Muscle layer of duodenum (tissue), 2 donors: ENCODE results near the gene KRTAP10-7.
"Not testable (repeated sequence)": the region's sequence is repeated elsewhere in the genome, so short reads cannot be mapped to it uniquely, and the experiment has no call there.

Experiments
- H3K27ac ChIP-seq: one replicate; pipeline ENCODE4 v1.7.0; 2013; ENCODE audit warnings: mild to moderate bottlenecking, low read length
- H3K27me3 ChIP-seq: one replicate; pipeline ENCODE4 v1.7.0; 2013; ENCODE audit warnings: low read depth, mild to moderate bottlenecking, control low read depth, low read length
- H3K36me3 ChIP-seq, 2 donors: one replicate each; pipeline ENCODE4 v1.7.0; 2013; ENCODE audit warnings: low read length in 2 of 2, control low read depth in 1 of 2, mild to moderate bottlenecking in 1 of 2; ENCODE audit not compliant: insufficient read depth in 2 of 2, control insufficient read depth in 1 of 2
- H3K4me1 ChIP-seq, 2 donors: one replicate each; pipeline ENCODE4 v1.7.0; 2013; ENCODE audit warnings: low read length in 2 of 2, mild to moderate bottlenecking in 2 of 2, control low read depth in 1 of 2, moderate library complexity in 1 of 2; ENCODE audit not compliant: insufficient read depth in 2 of 2, control insufficient read depth in 1 of 2
- H3K4me3 ChIP-seq, 2 donors: one replicate each; pipeline ENCODE4 v1.7.0; 2013; ENCODE audit warnings: low read length in 2 of 2, low read depth in 1 of 2, mild to moderate bottlenecking in 1 of 2
- H3K9me3 ChIP-seq, 2 donors: one replicate each; pipeline ENCODE4 v1.7.0; 2013; ENCODE audit warnings: low read length in 2 of 2, control low read depth in 1 of 2, mild to moderate bottlenecking in 1 of 2; ENCODE audit not compliant: control insufficient read depth in 1 of 2
- donor health status: healthy.

KRTAP10-7 gene

GRCh38 chr21:44616591-44616926 is 16.2 kb downstream of the KRTAP10-7 start:
- H3K4me3 ChIP-seq = no peak overlapping the region
- no peaks in the 10 kb centered on the region for H3K36me3 ChIP-seq
- no peaks in the 10 kb centered on the region for H3K4me1 ChIP-seq
- H3K27me3 ChIP-seq = no peaks in the 10 kb centered on the region
- peaks cover 0 to 12% of the 10 kb centered on the region in 2 donors for H3K9me3 ChIP-seq
- no peak overlapping the region for H3K27ac ChIP-seq

GRCh38 chr21:44617071-44617501 is 16.7 kb downstream of the KRTAP10-7 start:
- Histone ChIP-seq H3K27ac (no peak overlapping the region), H3K9me3 (peaks cover 0 to 7% of the 10 kb centered on the region in 2 donors), H3K4me3 (no peak overlapping the region), H3K27me3 (no peaks in the 10 kb centered on the region), H3K4me1 (no peaks in the 10 kb centered on the region), H3K36me3 (no peaks in the 10 kb centered on the region)

GRCh38 chr21:44618504-44618903 is 18.1 kb downstream of the KRTAP10-7 start:
- Histone ChIP-seq H3K9me3 (peaks cover 0 to 18% of the 10 kb centered on the region in 2 donors), H3K4me1 (no peaks in the 10 kb centered on the region), H3K27ac (no peak overlapping the region), H3K36me3 (no peaks in the 10 kb centered on the region), H3K27me3 (no peaks in the 10 kb centered on the region), H3K4me3 (no peak overlapping the region)

- peaks cover 3 to 21% of the 10 kb centered on the region in 2 donors for H3K9me3 ChIP-seq
- no peaks in the 10 kb centered on the region for H3K36me3 ChIP-seq
- H3K4me3 ChIP-seq = no peak overlapping the region
- no peaks in the 10 kb centered on the region for H3K4me1 ChIP-seq
- H3K27me3 ChIP-seq = no peaks in the 10 kb centered on the region
- H3K27ac ChIP-seq = no peak overlapping the region
Observed at GRCh38 chr21:44618909-44619308, 18.5 kb downstream of the KRTAP10-7 start.

- no peak overlapping the region for H3K27ac ChIP-seq
- H3K4me1 ChIP-seq = no peaks in the 10 kb centered on the region
- no peaks in the 10 kb centered on the region for H3K36me3 ChIP-seq
- peaks cover 10 to 31% of the 10 kb centered on the region in 2 donors for H3K9me3 ChIP-seq
- H3K4me3 ChIP-seq = no peak overlapping the region
- H3K27me3 ChIP-seq = no peaks in the 10 kb centered on the region
Observed at GRCh38 chr21:44619886-44620285, 19.5 kb downstream of the KRTAP10-7 start.

GRCh38 chr21:44623575-44623974 is 23.2 kb downstream of the KRTAP10-7 start:
- H3K27me3 ChIP-seq = no peaks in the 10 kb centered on the region
- peaks cover 10 to 34% of the 10 kb centered on the region in 2 donors for H3K9me3 ChIP-seq
- H3K27ac ChIP-seq = no peak overlapping the region
- H3K4me3 ChIP-seq = no peak overlapping the region
- no peaks in the 10 kb centered on the region for H3K4me1 ChIP-seq
- H3K36me3 ChIP-seq = no peaks in the 10 kb centered on the region

- Histone ChIP-seq H3K27ac (no peak overlapping the region), H3K4me3 (no peak overlapping the region), H3K27me3 (no peaks in the 10 kb centered on the region), H3K36me3 (no peaks in the 10 kb centered on the region), H3K9me3 (peaks cover 12 to 32% of the 10 kb centered on the region in 2 donors), H3K4me1 (no peaks in the 10 kb centered on the region)
Observed at GRCh38 chr21:44625756-44626155, 25.4 kb downstream of the KRTAP10-7 start.

- Histone ChIP-seq H3K4me1 (no peaks in the 10 kb centered on the region), H3K9me3 (peaks cover 13 to 35% of the 10 kb centered on the region in 2 donors), H3K27me3 (no peaks in the 10 kb centered on the region), H3K4me3 (no peak overlapping the region), H3K27ac (no peak overlapping the region), H3K36me3 (no peaks in the 10 kb centered on the region)
Observed at GRCh38 chr21:44626262-44626661, 25.9 kb downstream of the KRTAP10-7 start.

- Histone ChIP-seq H3K4me3 (no peak within 1 kb of the TSS), H3K9me3 (peaks cover 13 to 39% of the 10 kb centered on the region in 2 donors), H3K4me1 (no peaks in the 10 kb centered on the region), H3K36me3 (no peaks in the 10 kb centered on the region), H3K27me3 (no peaks in the 10 kb centered on the region), H3K27ac (no peak within 1 kb of the TSS)
Observed at GRCh38 chr21:44626673-44627143, 26.3 kb downstream of the KRTAP10-7 start, which contains the start of gene KRTAP10-9. TSS of gene KRTAP10-9 (plus strand) at chr21:44627093. CDS start at chr21:44627172, 79 bp downstream.

- peaks cover 16 to 43% of the 10 kb centered on the region in 2 donors for H3K9me3 ChIP-seq
- not testable (repeated sequence) for H3K27me3 ChIP-seq, H3K4me1 ChIP-seq
Observed at GRCh38 chr21:44627181-44627822, 26.9 kb downstream of the KRTAP10-7 start.

GRCh38 chr21:44627831-44628233 is 27.4 kb downstream of the KRTAP10-7 start:
- H3K36me3 ChIP-seq, H3K4me3 ChIP-seq, H3K27ac ChIP-seq: not testable (repeated sequence)

More at GRCh38 chr21:44627181-44627822, 26.9 kb downstream of the KRTAP10-7 start:
- not testable (repeated sequence) for H3K36me3 ChIP-seq, H3K27ac ChIP-seq, H3K4me3 ChIP-seq

More at GRCh38 chr21:44627831-44628233, 27.4 kb downstream of the KRTAP10-7 start:
- H3K27me3 ChIP-seq, H3K4me1 ChIP-seq: not testable (repeated sequence)
- peaks cover 17 to 41% of the 10 kb centered on the region in 2 donors for H3K9me3 ChIP-seq
